Hematopoietic multipotent progenitor cell treated with erythropoietin and hydrocortisone succinate and interleukin-3 and kit ligand, for 15 days (in vitro differentiated cells): ENCODE data around the gene GTF2I.
A peak's percentile ranks its signal among the peaks of the same experiment; 100 is the strongest.
"Not testable (repeated sequence)": the region's sequence is repeated elsewhere in the genome, so short reads cannot be mapped to it uniquely, and the experiment has no call there.

ENCODE experiments used
- DNase-seq: peaks from one replicate; pipeline ENCODE4 v3.0.0-alpha.2; 2015; ENCODE audit warnings: low spot score

The GTF2I gene

DNA sequence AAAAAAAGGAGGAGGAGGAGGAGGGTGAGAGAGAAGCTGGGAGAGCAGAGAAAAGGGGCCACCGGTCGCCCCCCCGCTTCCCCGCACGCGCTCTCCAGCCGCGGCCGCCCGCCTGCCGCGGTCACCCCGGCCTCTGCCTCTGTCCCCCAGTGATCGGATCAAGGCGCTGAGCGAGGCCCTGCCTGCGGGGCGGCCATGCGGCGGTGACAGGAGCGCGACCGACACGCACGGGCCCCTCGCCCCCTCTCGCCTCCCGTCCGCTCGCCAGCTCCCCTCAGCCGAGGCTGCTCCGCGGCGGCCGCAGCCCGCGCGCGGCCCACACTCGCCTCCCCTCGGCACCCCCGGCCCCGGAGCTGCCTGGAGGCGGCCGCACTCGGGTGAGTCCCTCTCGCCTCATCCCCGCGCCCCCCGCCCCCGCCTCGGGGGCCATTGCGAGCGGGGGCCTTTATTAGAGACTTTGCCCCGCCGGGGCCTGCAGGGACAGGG is at the start of gene GTF2I:
TSS of gene GTF2I (plus strand) at position 27 of the 486 bp plus-strand sequence. CDS start 31,411 bp downstream, outside the sequence.
- no peak for DNase-seq

DNA sequence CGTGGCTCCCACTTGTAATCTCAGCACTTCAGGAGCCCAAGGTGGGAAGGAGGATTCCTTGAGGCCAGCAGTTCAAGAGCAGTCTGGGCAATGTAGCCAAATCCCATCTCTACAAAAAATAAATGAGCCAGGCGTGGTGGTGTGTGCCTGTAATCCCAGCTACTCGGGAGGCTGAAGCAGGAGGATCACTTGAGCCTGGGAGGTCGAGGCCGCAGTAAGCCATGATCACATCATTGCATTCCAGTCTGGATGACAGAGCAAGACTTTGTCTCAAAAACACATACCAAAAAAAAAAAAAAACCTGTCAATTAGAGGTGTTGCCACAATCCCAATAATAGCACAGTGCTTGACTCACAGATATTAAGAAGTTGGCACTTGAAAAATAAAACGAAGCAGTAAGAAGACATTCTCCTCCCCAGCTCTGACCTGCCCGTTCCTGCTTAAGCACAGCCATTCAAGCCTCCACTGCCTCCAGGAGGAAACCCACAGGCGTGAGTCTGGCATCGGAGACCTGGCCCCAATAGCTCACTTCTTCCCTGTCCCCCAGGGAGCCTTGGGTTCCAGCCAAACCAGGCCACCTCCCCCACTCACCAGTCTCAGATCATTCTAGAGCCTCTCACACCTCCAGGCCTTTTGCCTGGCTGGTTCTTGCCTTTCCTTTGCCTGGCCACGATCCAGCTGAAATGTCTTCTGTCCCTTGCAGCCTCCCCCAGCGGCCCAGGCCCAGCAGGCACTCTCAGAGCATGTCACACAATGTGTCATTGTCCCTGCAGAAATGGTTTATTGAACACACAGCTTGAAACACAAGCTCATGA is 45.3 kb upstream of the GTF2I start:
- DNase-seq, result no peak

DNA sequence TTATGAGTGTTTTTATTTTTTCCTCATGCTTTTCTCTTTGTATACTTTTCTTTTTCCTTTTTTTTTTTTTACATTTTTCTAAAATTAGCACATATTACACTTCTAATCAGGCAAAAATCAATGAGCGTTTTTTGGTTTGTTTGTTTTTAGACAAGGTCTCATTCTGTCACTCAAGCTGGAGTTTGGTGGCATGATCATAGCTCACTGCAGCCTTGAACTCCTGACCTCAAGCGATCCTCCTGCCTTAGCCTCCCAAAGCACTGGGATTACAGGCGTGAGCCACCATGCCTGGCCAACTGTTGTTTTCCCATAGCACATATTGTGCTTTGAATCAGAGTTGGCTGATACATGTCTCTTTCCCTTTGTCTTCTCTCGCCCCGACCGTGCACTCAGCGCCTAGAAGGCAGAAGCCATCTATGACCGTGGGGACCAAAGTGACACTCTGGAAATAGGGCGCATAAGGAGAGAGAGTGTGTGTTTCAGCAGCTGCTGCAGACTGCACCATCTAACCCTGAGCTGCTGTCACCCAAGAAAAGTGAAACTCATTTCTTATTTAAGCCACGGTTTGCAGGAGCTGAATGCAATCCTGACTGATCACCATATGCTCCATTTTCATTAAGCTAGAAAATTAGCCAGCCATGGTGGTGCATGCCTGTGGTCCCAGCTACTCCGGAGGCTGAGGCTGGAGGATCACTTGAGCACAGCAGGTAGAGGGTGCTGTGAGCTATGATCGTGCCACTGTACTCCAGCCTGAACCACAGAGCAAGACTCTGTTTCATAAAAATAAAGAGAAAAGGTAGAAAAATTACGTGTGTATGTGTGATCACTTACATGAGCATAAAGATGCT is 41.4 kb upstream of the GTF2I start:
- no peak for DNase-seq

DNA sequence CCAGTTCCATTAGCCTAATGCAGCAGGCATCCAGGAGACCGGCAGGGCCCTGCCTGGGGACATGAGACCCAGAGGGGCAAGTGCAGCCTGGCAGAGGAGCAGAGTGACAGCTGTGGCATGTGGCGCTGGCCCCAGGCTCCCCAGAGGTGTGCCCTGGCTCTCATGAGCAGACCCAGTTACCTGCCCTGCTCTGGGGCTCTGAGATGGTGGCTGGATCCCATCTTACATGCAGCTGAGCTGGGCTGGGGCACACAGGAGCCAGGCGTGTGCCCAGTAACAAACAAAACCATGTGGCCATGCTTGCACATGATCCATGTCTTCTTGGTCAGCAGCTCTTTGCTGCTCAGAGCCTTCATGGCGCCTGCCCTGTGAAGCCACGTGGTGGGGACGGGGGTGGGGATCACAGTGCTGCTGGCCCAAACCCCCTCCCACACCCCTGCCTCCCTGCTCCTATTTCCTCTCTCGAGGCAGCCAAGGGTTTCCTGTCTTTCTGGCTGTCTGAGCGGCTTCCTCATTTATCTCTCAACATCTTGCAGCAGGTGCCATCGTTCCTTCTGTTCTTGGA is 40.3 kb upstream of the GTF2I start:
- DNase-seq, result no peak

DNA sequence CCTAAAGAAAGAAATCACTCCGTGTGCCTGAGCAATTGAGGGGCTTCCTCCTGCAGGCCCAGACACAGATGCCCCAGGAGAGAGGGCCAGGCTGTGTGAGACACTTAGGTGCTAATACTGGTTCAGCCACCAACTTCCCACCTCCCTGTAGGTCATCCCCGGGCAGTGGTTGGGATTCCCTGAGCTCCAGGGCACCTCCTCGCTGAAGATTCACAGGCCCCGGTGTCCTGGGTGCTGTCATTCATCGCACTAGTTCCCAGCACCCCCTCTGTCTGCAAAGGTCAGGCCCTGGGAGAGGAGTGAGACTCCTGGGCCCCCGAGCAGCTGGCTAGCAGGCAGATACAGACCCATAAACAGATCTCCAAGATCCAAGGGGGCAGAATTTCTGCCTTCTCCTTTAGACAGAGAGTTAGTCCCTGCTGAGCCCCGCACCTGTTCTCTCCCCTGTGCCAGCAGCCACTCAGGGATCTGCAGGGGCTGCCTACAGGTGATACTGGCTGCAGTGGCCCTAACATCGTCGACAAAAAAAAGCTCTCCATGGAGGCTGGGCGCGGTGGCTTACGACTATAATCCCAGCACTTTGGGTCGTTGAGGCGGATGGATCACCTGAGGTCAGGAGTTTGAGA is 38.2 kb upstream of the GTF2I start:
- DNase-seq, result no peak

DNA sequence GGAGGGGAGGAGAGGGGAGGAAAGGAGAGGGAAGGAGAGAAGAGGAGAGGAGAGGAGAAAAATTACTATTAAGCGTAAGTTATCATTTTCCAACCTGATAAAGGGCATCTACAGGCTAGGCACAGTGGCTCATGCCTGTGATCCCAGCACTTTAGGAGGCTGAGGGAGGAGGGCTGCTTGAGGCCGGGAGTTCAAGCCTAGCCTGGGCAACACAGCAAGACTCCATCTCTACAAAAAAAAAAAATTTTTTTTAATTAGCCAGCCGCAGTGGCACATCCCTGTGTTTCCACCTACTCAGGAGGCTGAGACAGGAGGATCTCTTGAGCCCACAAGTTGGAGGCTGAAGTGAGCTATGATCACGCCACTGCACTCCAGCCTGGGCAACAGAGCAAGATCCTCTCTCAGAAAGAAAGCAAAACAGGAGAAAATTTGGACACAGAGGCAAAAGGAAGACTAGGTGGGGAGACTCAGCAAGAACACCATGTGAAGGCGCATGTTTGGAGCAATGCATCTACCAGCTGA is 35.2 kb upstream of the GTF2I start:
- no peak for DNase-seq

DNA sequence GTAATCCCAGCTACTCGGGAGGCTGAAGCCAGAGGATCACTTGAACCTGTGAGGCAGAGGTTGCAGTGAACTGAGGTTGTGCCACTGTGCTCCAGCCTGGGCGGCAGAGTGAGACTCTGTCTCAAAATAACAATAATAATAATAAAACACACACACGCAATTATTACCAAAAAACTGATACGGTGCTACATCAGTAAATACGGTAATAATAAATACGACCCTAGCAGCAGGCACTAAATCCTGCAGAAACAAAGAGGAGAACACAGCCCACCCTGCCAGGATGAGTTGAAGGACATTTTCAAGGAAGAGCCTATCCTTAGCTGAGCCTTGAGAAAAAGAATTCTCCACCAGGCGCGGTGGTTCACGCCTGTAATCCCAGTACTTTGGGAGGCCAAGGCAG is 34.4 kb upstream of the GTF2I start:
- no peak for DNase-seq

DNA sequence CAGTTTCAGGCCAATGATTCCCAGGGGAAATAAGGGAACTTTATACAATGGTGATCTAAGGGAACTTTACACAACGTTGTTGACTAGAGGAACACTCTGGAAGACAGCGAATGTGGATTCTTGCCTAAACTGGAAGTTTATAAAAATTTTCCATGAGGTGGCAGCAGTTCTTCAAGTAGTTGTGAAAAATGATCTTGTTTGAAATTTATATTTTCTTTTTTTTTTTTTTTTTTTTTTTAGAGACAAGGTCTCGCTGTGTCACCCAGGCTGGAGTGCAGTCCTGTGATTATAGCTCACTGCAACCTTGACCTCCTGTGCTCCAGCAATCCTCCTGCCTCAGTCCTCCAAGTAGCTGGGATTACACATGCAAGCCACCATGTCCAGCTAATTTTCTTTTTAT is 32.1 kb upstream of the GTF2I start:
- no peak for DNase-seq

DNA sequence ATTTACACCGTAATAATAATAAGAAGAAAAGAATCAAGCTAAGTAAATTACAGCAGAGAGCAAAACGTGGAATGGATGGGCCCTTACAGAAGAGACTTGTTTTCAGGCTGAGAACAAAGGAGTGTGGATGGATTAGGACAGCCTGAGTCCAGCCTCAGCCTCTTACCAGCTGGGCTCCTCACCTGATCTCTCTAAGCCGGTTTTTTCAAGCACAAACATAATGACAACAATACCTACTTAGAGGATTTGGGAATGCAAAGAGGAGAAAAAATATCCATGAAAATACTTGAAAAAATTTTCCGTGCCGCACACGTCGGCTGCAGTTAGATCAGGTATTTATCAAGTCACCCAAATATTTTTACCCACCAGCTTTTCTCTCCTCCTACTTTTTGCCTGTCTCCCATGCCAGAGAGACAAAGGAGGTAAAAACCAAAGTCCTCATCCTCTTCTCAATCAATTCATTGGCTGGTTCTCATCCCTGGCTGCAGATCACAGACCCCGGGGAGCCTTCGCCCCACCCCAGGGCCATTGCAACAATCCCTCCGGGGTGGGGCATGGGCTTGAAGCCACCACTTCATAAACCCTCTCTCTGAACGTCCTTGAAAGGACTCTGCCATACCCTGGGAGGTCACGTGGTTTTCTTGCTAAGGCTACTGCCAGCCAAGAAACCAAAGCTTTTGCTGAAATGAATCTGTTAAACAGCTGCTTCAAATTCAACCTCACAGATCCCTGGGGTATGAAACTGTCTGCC is 29.7 kb upstream of the GTF2I start:
- DNase-seq, result no peak

DNA sequence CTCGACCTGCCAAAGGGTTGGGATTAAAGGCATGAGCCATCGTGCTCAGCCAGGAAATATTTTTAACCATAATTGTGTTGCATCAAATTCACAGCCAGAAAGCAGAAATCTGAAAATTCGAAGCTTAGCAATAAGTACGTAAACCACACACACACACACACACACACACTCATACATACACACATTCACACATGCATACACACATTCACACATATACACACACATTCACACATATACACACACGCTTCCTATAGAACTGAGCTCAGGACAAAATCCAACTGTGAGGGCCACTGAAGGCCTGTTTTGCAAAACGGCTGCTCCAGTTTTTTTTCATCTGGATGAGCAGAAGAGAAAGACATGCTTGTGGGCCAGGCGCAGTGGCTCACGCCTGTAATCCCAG is 25.0 kb upstream of the GTF2I start:
- no peak for DNase-seq

DNA sequence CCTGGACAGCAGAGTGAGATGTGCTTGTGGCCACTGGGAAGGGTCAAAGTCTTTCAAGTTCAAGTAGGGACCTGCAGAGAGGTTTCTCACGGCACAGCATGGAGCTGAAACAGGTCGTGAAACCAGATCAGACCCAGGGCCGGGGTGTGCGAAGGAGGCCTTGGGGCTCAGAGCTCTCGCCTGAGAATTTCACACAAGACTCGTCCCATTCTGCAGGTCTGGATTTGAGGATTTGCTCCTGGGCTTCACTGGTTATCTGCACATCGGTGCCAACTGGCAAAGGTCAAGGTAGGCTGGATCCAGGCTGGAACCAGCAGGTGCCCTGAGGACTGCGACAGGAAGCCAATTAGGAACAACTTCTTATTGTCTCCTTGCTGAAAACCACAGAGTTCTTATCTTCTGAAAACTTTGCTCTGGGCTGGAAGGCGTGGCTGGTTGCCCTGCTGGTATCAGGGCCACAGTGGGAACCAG is 24.0 kb upstream of the GTF2I start:
- DNase-seq, result peak; percentile 21

DNA sequence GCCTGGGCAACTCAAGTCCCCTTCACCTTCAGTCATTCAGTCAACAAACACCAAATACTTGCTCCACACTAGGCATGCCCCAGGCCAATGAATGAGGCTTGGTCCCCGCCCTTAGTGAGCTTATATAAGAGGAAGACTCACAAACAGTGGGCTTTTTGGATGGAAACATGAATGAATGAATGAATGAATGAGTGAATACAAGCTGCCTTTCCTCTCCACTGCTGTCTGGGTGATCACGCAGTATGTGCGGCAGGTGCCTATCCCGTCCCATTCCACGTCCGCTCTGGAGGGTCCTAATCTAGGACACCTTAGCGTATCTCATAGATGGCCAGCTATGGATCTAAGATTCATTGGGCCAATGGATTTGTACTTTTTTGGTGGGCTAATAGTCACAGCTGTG is 19.8 kb upstream of the GTF2I start:
- DNase-seq, result no peak

DNA sequence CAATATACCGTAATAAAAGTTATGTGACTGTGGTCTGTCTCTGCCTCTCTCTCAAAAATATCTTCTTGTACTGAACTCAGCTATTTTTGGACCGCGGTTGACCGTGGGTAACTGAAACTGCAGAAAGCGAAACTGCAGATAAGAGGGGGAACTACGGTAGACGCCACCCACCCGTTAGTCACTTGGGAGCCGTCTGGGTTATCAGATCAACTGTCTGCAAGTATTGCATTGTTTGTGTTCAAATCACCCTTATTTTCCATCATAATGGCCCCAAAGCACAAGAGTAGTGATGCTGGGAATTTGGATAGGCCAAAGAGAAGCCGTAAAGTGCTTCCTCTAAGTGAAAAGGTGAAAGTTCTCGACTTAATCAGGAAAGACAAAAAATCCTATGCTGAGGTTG is 7.5 kb upstream of the GTF2I start:
- DNase-seq, result peak; percentile 70

DNA sequence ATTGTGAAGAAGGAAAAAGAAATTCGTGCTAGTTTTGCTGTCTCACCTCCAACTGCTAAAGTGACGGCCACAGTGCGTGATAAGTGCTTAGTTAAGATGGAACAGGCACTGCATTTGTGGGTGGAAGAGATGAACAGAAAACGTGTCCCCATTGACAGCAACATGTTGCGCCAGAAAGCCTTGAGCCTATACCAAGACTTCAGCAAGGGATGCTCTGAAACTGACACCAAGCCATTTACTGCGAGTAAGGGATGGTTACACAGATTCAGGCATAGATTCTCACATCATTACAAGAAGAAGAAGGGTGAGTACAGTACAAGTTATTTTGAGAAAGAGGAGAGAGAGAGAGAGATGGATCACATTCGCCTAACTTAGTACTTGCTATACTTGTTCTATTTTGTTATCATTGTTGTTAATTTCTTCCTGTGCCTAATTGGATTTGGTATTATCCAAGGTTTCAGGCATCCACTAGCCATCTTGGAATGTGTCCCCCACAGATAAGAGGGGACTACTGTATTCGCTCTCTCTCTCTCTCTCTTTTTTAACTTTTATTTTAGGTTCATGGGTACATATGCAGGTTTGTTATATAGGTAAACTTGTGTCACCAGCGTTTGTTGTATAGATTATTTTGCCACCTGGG is 6.9 kb upstream of the GTF2I start:
- not testable (repeated sequence) for DNase-seq

DNA sequence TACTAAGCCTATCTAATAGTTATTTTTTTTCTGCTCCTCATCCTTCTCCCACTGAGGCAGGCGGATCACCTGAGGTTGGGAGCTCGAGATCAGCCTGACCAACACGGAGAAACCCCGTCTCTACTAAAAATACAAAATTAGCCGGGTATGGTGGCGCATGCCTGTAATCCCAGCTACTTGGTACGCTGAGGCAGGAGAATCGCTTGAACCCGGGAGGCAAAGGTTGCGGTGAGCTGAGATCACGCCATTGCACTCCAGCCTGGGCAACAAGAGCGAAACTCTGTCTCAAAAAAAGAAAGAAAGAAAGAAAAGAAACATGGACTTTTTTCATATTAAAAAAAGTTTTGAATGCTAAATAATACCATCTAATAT is 6.4 kb upstream of the GTF2I start:
- DNase-seq, result not testable (repeated sequence)

DNA sequence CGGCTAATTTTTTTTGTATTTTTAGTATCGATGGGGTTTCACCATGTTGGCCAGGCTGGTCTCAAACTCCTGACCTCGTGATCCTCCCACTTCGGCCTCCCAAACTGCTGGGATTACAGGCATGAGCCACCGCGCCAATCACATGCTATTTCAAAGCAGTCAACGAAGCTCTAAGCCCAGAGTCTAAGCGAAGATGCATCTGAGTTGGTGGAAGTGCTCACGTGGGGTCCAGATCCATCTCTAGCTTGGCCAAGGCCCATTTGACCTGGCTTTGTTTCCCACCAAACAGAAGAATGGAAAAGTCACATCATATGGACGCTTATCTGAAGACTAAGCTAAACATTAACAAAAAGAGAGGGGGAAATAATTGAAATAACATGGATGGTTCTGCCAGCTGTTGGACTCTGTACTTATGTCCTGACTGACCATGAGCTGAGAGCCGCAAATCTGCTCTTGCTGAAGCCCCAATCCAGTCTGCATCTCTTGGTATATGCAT is 3.8 kb upstream of the GTF2I start:
- DNase-seq, result no peak

DNA sequence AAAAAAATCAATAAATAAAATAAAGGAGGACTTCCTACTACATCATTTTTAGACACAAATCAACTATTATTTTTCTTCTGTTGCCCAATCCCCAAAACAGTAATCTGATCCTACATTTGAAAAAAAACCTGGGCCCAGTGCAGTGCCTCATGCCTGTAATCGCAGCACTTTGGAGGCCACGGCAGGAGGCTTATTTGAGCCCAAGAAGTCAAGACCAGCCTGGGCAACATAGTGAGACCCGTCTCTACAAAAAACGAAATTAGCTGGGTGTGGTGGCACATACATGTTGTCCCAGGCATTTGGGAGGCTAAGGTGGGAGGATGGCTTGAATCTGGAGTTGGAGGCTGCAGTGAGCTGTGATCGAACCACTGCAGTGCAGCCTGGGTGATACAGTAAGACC is 2.7 kb upstream of the GTF2I start:
- DNase-seq, result no peak

DNA sequence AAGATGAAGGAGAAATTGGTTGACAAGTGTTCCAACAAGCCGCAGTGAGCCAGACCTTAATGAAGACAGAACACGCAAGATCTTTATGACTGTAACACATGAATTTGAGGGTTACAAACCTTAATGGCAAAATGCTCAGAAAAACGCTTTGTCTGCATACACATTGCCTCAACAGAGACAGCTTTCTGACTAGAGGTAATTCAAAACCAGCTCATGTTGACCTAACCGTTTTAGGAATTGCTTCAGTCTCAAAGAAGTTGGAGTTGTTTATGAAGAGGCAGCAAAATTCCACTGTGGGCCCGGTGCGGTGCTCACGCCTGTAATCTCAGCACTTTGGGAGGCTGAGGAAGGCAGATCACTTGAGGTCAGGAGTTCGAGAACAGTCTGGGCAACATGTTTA is 2.2 kb upstream of the GTF2I start:
- no peak for DNase-seq

DNA sequence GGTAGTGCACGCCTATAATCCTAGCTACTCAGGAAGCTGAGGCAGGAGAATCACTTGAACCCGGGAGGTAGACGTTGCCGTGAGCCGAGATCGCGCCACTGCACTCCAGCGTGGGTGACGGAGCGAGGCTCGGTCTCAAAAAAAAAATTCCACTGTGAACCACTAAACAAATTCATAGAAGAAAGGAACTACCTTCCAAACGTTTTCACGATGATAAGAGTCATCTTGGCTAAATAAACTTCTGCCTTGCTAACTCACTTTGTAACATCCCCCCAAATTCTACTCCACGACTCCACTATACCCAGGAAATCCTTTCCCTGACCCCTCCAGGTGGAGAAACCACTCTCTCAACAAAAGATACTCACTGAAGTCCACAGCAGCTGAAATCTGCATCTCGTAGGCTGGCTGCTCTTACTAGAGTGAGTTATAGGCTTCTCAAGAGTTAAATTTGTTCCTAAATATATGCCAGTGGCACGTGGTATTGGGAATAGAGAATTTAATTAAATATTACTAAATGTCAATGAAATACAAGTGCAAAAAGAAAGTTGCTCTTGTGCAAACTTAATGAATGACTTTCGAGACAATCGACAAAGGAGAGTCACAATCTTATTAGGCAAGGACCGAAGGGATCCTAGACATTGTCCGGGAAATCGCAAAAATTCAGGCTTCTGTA is 1.6 kb upstream of the GTF2I start:
- no peak for DNase-seq

DNA sequence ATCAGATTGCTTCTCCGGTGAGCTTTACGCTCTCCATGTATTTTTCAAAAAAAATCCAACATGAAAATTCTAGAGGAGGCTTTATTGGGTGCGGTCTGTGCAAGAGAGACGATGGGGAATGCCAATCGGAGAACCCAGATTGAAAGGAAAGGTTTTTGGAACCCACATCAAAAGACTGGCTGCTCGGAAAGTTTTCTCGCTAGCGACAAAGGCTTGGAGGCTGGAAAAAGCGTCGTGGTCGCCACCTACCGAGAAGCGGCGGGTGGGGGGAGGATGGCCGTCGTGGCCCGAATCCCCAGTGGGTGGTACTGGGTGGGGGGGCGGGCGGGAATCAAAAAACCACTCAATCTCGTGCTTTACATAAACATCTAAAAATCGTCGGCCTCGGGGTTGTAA is 1.1 kb upstream of the GTF2I start:
- no peak for DNase-seq
